Measurements from ENCODE around the gene TNFRSF8. TPM values are rescaled to one million over a fixed set of nuclear protein-coding genes. Genes with fewer than 3 reads are reported as not detected.

TNFRSF8 gene
- total and polyA plus RNA-seq, 2 experiments from 2014 or later = not detected

DNA sequence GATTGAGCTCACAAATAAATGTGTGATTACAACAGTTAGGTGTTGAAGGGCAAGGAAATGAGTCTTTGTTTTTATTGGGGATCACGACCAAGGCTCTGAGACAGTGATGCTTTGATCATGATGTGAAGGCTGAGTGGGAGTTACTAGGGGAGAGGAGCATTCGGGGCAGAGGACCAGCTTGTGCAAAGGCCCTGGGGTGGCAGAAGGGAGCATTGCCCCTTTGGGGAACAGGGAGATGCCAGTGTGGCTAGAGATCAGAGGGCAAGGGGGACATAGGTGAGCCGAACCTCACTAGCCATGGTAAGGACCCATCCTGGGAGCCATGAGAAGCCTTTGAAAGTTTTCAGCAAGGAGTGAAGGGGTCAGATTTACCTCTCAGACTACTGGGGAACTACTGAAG is 31.1 kb downstream of the TNFRSF8 start:
- H3K9me3 ChIP-seq (ENCODE audit: low read depth) = peaks cover 3% of the 10 kb centered on the region
- H3K9me2 ChIP-seq (replicated peaks; ENCODE audit: insufficient read depth) = no peaks in the 10 kb centered on the region
- H3K27me3 ChIP-seq = no peaks in the 10 kb centered on the region
- H3K4me1 ChIP-seq (ENCODE audit: insufficient read depth) = no peaks in the 10 kb centered on the region
- no peak overlapping the region for H3K4me3 ChIP-seq
- no peaks in the 10 kb centered on the region for H3K79me2 ChIP-seq
- H3K36me3 ChIP-seq (replicated peaks; ENCODE audit: insufficient read depth, low read depth) = no peaks in the 10 kb centered on the region
- H4K20me1 ChIP-seq (ENCODE audit: insufficient read depth, poor library complexity, severe bottlenecking) = no peaks in the 10 kb centered on the region
- no peak overlapping the region for H3K27ac ChIP-seq
- DNase-seq (ENCODE audit: low spot score) = no peak
- no peak overlapping the region for H3K4me2 ChIP-seq
- no peak overlapping the region for H2AFZ ChIP-seq
- TF ChIP-seq EZH2phosphoT487 (IDR thresholded peaks at IDR 0.05; ENCODE audit: low read depth, severe bottlenecking, unreplicated experiment) = no peak
- TF ChIP-seq EZH2 (IDR thresholded peaks at IDR 0.05; ENCODE audit: borderline replicate concordance) = no peak
- TF ChIP-seq, protein P1, sequence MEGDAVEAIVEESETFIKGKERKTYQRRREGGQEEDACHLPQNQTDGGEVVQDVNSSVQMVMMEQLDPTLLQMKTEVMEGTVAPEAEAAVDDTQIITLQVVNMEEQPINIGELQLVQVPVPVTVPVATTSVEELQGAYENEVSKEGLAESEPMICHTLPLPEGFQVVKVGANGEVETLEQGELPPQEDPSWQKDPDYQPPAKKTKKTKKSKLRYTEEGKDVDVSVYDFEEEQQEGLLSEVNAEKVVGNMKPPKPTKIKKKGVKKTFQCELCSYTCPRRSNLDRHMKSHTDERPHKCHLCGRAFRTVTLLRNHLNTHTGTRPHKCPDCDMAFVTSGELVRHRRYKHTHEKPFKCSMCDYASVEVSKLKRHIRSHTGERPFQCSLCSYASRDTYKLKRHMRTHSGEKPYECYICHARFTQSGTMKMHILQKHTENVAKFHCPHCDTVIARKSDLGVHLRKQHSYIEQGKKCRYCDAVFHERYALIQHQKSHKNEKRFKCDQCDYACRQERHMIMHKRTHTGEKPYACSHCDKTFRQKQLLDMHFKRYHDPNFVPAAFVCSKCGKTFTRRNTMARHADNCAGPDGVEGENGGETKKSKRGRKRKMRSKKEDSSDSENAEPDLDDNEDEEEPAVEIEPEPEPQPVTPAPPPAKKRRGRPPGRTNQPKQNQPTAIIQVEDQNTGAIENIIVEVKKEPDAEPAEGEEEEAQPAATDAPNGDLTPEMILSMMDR (IDR thresholded peaks at IDR 0.05; ENCODE audit: poor library complexity) = no peak
- WGBS (ENCODE audit: low lambda C conversion rate, missing lambda C conversion rate) = 84% methylated on average over 3 of the region's 3 CpGs

DNA sequence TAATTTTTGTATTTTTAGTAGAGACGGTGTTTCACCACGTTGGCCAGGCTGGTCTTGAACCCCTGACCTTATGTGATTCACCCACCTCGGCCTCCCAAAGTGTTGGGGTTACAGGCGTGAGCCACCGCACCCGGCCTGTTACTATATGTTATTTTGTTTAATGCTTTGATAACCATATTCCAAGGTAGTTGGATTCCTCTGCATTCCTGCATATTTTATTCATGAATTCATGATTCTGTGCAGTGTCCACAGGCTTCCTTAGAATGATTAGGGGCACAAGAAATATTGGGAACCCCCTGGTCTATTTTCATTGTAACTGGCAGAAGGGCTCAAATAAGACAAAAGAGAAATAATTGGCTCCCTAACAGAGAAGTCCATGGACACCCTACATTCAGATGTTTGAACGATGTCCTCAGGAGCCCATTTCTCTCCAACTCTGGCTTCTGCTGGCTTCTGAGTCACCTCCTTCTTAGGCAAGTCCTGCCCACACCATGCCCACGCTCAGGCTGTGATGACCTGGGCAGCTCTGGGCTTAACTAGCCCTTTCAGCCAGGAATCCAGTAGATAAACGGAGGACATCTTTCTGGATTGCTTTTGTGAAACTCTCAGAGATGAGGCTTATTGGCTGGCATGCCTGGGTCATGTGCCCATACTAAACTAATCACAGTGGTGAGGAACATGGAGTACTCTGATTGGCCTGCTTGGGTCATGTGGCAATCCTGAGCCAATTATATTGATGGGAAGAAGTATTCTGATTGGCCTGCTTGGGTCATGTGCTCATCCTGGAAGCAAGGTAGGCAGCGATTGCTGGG is 32.6 kb downstream of the TNFRSF8 start:
- H3K4me3 ChIP-seq = no peak overlapping the region
- no peak for TF ChIP-seq EZH2phosphoT487 (IDR thresholded peaks at IDR 0.05; ENCODE audit: low read depth, severe bottlenecking, unreplicated experiment)
- TF ChIP-seq, protein P1 (IDR thresholded peaks at IDR 0.05; ENCODE audit: poor library complexity) = no peak
- TF ChIP-seq EZH2 (IDR thresholded peaks at IDR 0.05; ENCODE audit: borderline replicate concordance) = no peak
- WGBS (ENCODE audit: low lambda C conversion rate, missing lambda C conversion rate) = 90% methylated on average over 10 of the region's 10 CpGs
- no peak overlapping the region for H3K27ac ChIP-seq
- H3K36me3 ChIP-seq (replicated peaks; ENCODE audit: insufficient read depth, low read depth) = no peaks in the 10 kb centered on the region
- H3K9me2 ChIP-seq (replicated peaks; ENCODE audit: insufficient read depth) = no peaks in the 10 kb centered on the region
- H3K4me1 ChIP-seq (ENCODE audit: insufficient read depth) = no peaks in the 10 kb centered on the region
- H2AFZ ChIP-seq = no peak overlapping the region
- H3K27me3 ChIP-seq = no peaks in the 10 kb centered on the region
- no peak for DNase-seq (ENCODE audit: low spot score)
- no peaks in the 10 kb centered on the region for H4K20me1 ChIP-seq (ENCODE audit: insufficient read depth, poor library complexity, severe bottlenecking)
- H3K4me2 ChIP-seq = no peak overlapping the region
- no peaks in the 10 kb centered on the region for H3K79me2 ChIP-seq
- H3K9me3 ChIP-seq (ENCODE audit: low read depth) = peaks cover 3% of the 10 kb centered on the region

DNA sequence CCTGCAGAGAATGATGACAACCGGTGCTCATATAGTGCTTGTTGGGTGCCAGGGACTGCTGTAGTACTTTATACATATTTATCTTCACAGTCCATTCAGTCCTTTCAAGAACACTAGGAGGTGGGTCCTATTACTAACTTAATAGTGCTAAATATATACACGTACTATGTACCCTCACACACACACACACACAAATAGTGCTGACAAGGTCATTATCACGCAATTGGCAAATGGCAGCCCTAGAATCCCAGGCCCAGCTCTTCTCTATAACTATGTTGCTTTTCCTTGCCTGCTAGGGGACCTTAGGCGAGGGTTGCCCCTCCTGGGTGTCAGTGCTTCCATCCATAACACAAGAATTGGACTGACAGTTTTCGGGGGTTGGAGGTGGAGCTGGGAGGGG is 33.5 kb downstream of the TNFRSF8 start:
- Histone ChIP-seq H3K27ac (no peak overlapping the region), H3K9me3 (ENCODE audit: low read depth) (peaks cover 3% of the 10 kb centered on the region), H3K4me1 (ENCODE audit: insufficient read depth) (no peaks in the 10 kb centered on the region), H4K20me1 (ENCODE audit: insufficient read depth, poor library complexity, severe bottlenecking) (no peaks in the 10 kb centered on the region), H2AFZ (no peak overlapping the region), H3K36me3 (replicated peaks; ENCODE audit: insufficient read depth, low read depth) (no peaks in the 10 kb centered on the region), H3K79me2 (no peaks in the 10 kb centered on the region), H3K4me2 (no peak overlapping the region), H3K4me3 (no peak overlapping the region), H3K9me2 (replicated peaks; ENCODE audit: insufficient read depth) (no peaks in the 10 kb centered on the region), H3K27me3 (no peaks in the 10 kb centered on the region)
- no peak for DNase-seq (ENCODE audit: low spot score)
- 90% methylated on average over 5 of the region's 5 CpGs for WGBS (ENCODE audit: low lambda C conversion rate, missing lambda C conversion rate)
- TF ChIP-seq EZH2 (IDR thresholded peaks at IDR 0.05; ENCODE audit: borderline replicate concordance) (no peak), EZH2phosphoT487 (IDR thresholded peaks at IDR 0.05; ENCODE audit: low read depth, severe bottlenecking, unreplicated experiment) (no peak)
- TF ChIP-seq, protein P1 (IDR thresholded peaks at IDR 0.05; ENCODE audit: poor library complexity) = no peak

Measured in hepatocyte (in vitro differentiated cells).